Gastrocnemius medialis (tissue), 4 donors: ENCODE data around the gene LSAMP. TPM values are rescaled to one million over a fixed set of nuclear protein-coding genes. Genes with fewer than 3 reads are reported as not detected.

Experiments
- ATAC-seq, 2 donors: fragments of 150-250 bp; one replicate each; pipeline ENCODE4 v1.9.1; 2016
- DNase-seq, 2 donors: peaks; one replicate each; pipeline ENCODE4 v3.0.0-alpha.2; 2019
- H3K27ac ChIP-seq, 4 donors: fragments of 200-600 bp; sonication (generic); 1 replicate in 1 of 4; 2 replicates in 3 of 4; pipeline ENCODE4 v1.5.1; 2016 to 2018; ENCODE audit warnings: mild to moderate bottlenecking in 2 of 4, moderate library complexity in 1 of 4
- H3K27me3 ChIP-seq, 3 donors: fragments of 200-600 bp; sonication (generic) in 2 of 3; 1 replicate in 1 of 3; 2 replicates in 2 of 3; pipeline versions ENCODE4 v1.5.1 to v1.6.0; 2016 to 2019; ENCODE audit warnings: mild to moderate bottlenecking in 1 of 3, moderate library complexity in 1 of 3
- H3K36me3 ChIP-seq, 2 donors: fragments of 200-600 bp; sonication (generic) in 1 of 2; one replicate each; pipeline ENCODE4 v1.5.1; 2017 to 2018
- H3K4me1 ChIP-seq, 2 donors: fragments of 200-600 bp; sonication (generic) in 1 of 2; one replicate each; pipeline ENCODE4 v1.5.1; 2016 to 2017; ENCODE audit warnings: mild to moderate bottlenecking in 2 of 2
- H3K4me3 ChIP-seq, 4 donors: fragments of 200-600 bp; sonication (generic) in 3 of 4; 1 replicate in 1 of 4; 2 replicates in 3 of 4; pipeline ENCODE4 v1.5.1; 2016 to 2019; ENCODE audit warnings: mild to moderate bottlenecking in 2 of 4
- H3K9me3 ChIP-seq, 3 donors: fragments of 200-600 bp; sonication (generic) in 2 of 3; 1 replicate in 1 of 3; 2 replicates in 2 of 3; pipeline ENCODE4 v1.5.1; 2016 to 2019
- CTCF ChIP-seq, 5 experiments: fragments of 450-650 bp in 3 of 5; fragments of 200-600 bp in 2 of 5; sonication (generic) in 2 of 5; IDR thresholded peaks in 4 of 5; conservative IDR thresholded peaks in 1 of 5; 1 replicate in 4 of 5; 2 replicates in 1 of 5; pipeline ENCODE4 v1.5.1; 2016 to 2019; ENCODE audit warnings: antibody characterized with exemption in 5 of 5, mild to moderate bottlenecking in 3 of 5, moderate library complexity in 3 of 5
- POLR2A ChIP-seq, 2 donors: fragments of 450-650 bp; IDR thresholded peaks; one replicate each; pipeline ENCODE4 v1.6.1; 2017; ENCODE audit warnings: antibody characterized with exemption in 2 of 2, mild to moderate bottlenecking in 2 of 2, moderate library complexity in 2 of 2
- in situ Hi-C, 4 donors: fragments of 200-750 bp; cut with MboI; loops; one replicate each; pipeline versions ENCODE4 v1.15.0 to v1.8.0; 2017; ENCODE audit warnings: low sequenced_read_pairs in 4 of 4
- intact Hi-C: fragments of 100-400 bp; cut with DNase I; formaldehyde crosslinking; loops from one replicate; pipeline ENCODE4 v1.15.1; 2023; ENCODE audit warnings: low total_unique reads
- total RNA-seq, 4 donors: library from RNA; depleted of rRNA; stranded (reverse); fragments of >200 nt; gene quantifications; one replicate each; pipeline versions ENCODE4 v1.1.0 to v1.2.3, GENCODE V29; 2016

LSAMP gene
- total RNA-seq, 4 donors from 2014 or later: 0.07 to 0.10 TPM; not detected in 2

- TF ChIP-seq POLR2A (IDR thresholded peaks at IDR 0.05) (no peak), CTCF (IDR thresholded peaks at IDR 0.05 in 4 of 5, conservative IDR thresholded peaks at IDR 0.05 in 1 of 5) (no peak)
- intact Hi-C loops: no loop called here
- no peak overlapping the region for H3K4me3 ChIP-seq
Measured at GRCh38 chr3:116103868-116104530, 341.3 kb downstream of the LSAMP start.

GRCh38 chr3:116102037-116102436, 343.2 kb downstream of the LSAMP start:
- no peak overlapping the region for H3K4me3 ChIP-seq
- no peaks in the 10 kb centered on the region for H3K9me3 ChIP-seq
- intact Hi-C loops: no loop called here
- TF ChIP-seq POLR2A (IDR thresholded peaks at IDR 0.05) (no peak), CTCF (IDR thresholded peaks at IDR 0.05 in 4 of 5, conservative IDR thresholded peaks at IDR 0.05 in 1 of 5) (no peak)
- H3K27ac ChIP-seq: no peak overlapping the region
- no peaks in the 10 kb centered on the region for H3K4me1 ChIP-seq
- no peaks in the 10 kb centered on the region for H3K36me3 ChIP-seq
- H3K27me3 ChIP-seq: no peaks in the 10 kb centered on the region
- in situ Hi-C loops: no loop called here
- ATAC-seq (no peak), DNase-seq (no peak)

More at GRCh38 chr3:116103868-116104530, 341.3 kb downstream of the LSAMP start:
- Histone ChIP-seq H3K27ac (no peak overlapping the region), H3K27me3 (no peaks in the 10 kb centered on the region), H3K4me1 (no peaks in the 10 kb centered on the region), H3K36me3 (no peaks in the 10 kb centered on the region), H3K9me3 (no peaks in the 10 kb centered on the region)
- in situ Hi-C loops: no loop called here
- DNase-seq (no peak), ATAC-seq (no peak)

GRCh38 chr3:116097226-116097625, 348.1 kb downstream of the LSAMP start:
- Histone ChIP-seq H3K9me3 (no peaks in the 10 kb centered on the region), H3K4me3 (no peak overlapping the region), H3K27me3 (no peaks in the 10 kb centered on the region), H3K36me3 (no peaks in the 10 kb centered on the region), H3K27ac (no peak overlapping the region), H3K4me1 (no peaks in the 10 kb centered on the region)
- ATAC-seq: no peak
- in situ Hi-C loops (no loop called here), intact Hi-C loops (no loop called here)
- DNase-seq: no peak
- no peak for TF ChIP-seq CTCF (IDR thresholded peaks at IDR 0.05 in 4 of 5, conservative IDR thresholded peaks at IDR 0.05 in 1 of 5)
- TF ChIP-seq POLR2A (IDR thresholded peaks at IDR 0.05): no peak

- H3K36me3 ChIP-seq: no peaks in the 10 kb centered on the region
- no peaks in the 10 kb centered on the region for H3K27me3 ChIP-seq
- ATAC-seq: no peak
- H3K27ac ChIP-seq: no peak overlapping the region
- H3K4me1 ChIP-seq: no peaks in the 10 kb centered on the region
- TF ChIP-seq CTCF (IDR thresholded peaks at IDR 0.05 in 4 of 5, conservative IDR thresholded peaks at IDR 0.05 in 1 of 5): no peak
- TF ChIP-seq POLR2A (IDR thresholded peaks at IDR 0.05): no peak
- no peak overlapping the region for H3K4me3 ChIP-seq
- H3K9me3 ChIP-seq: no peaks in the 10 kb centered on the region
- no peak for DNase-seq
- in situ Hi-C loops: no loop called here
- intact Hi-C loops: no loop called here
Measured at GRCh38 chr3:116096631-116097030, 348.7 kb downstream of the LSAMP start.

GRCh38 chr3:116093374-116093773, 351.9 kb downstream of the LSAMP start:
- TF ChIP-seq CTCF (IDR thresholded peaks at IDR 0.05 in 4 of 5, conservative IDR thresholded peaks at IDR 0.05 in 1 of 5): no peak
- no peak for TF ChIP-seq POLR2A (IDR thresholded peaks at IDR 0.05)
- in situ Hi-C loops: no loop called here

More at GRCh38 chr3:116093374-116093773, 351.9 kb downstream of the LSAMP start:
- ATAC-seq: no peak
- no peaks in the 10 kb centered on the region for H3K9me3 ChIP-seq
- H3K4me1 ChIP-seq: no peaks in the 10 kb centered on the region
- H3K4me3 ChIP-seq: no peak overlapping the region
- no peaks in the 10 kb centered on the region for H3K36me3 ChIP-seq
- no peak for DNase-seq
- no peaks in the 10 kb centered on the region for H3K27me3 ChIP-seq
- intact Hi-C loops: no loop called here
- H3K27ac ChIP-seq: no peak overlapping the region
